Liver (tissue), 3 donors: Measurements from ENCODE around the gene DCK.

Experiments used
- CTCF ChIP-seq: fragments of 150-350 bp; IDR thresholded peaks from 2 replicates; pipeline ENCODE4 v1.5.1; 2017; ENCODE audit warnings: improper control_type of control experiment, low read depth, low read length; ENCODE audit not compliant: missing input control
- GABPA ChIP-seq, 2 donors: IDR thresholded peaks in 1 of 2; conservative IDR thresholded peaks in 1 of 2; 2 replicates each; pipeline ENCODE4 v1.6.1; 2016; ENCODE audit warnings: antibody characterized with exemption in 2 of 2, mild to moderate bottlenecking in 1 of 2, moderate library complexity in 1 of 2
- YY1 ChIP-seq: IDR thresholded peaks from 2 replicates; pipeline ENCODE4 v1.6.1; 2016; ENCODE audit warnings: antibody characterized with exemption, mild to moderate bottlenecking
- donor health status: healthy.
- donor health status: healthy.

- no peak for TF ChIP-seq YY1
- TF ChIP-seq CTCF = no peak
- TF ChIP-seq GABPA (IDR thresholded peaks at IDR 0.05 in 1 of 2, conservative IDR thresholded peaks at IDR 0.05 in 1 of 2) = no peak
Observed at GRCh38 chr4:70997036-70997435, 3.6 kb downstream of the DCK start.
